HCEC 1CT (cell line): Measurements from ENCODE around the gene NREP.

Experiments
- DNase-seq: peaks from one replicate; pipeline ENCODE4 v3.0.0-alpha.2; 2017

Gene NREP

DNA sequence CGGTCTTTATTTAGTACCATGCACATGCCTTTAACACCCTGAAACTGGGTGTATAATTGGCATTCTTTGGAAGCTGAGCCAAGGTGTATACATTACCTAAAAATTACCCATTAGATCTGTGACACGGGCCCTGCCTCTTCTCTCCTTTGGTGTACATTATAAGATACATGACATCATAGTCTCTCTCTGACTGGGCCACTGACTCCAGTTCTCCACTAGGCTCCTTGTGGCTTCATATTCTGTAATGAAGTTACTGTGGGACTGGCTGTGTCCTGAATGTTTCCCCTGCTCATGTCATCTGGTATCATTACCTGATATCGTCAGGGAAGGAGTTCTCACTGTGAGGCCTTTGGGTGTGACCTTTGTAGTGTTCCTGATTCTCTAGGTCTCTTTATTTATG is 65.5 kb downstream of the NREP start:
- DNase-seq: no peak

GRCh38 chr5:111689357-111689935 is 67.5 kb downstream of the NREP start:
- no peak for DNase-seq

DNA sequence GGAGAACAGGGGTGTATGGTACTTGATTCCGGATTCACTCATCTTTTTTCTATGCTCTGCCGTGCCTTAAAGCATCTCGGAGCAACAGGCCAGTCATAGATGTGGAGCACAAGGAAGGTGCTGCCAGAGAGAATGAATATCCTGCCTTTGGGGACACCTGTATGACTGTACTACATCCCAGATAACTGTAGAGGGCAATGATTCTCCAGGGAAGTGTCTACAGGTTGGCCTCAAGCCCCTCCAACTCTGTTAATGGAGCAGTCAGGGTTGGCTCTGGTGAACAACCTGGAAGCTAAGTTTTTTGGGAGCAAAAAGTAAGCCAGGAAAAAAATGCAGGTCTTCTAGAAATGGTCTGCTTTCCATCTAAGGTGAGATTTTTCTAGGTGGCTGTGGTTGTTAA is 71.0 kb downstream of the NREP start:
- DNase-seq: no peak

- DNase-seq: no peak
These were observed 74.4 kb downstream of the NREP start for GRCh38 chr5:111682641-111683040.

GRCh38 chr5:111682121-111682520 is 74.9 kb downstream of the NREP start:
- no peak for DNase-seq

DNA sequence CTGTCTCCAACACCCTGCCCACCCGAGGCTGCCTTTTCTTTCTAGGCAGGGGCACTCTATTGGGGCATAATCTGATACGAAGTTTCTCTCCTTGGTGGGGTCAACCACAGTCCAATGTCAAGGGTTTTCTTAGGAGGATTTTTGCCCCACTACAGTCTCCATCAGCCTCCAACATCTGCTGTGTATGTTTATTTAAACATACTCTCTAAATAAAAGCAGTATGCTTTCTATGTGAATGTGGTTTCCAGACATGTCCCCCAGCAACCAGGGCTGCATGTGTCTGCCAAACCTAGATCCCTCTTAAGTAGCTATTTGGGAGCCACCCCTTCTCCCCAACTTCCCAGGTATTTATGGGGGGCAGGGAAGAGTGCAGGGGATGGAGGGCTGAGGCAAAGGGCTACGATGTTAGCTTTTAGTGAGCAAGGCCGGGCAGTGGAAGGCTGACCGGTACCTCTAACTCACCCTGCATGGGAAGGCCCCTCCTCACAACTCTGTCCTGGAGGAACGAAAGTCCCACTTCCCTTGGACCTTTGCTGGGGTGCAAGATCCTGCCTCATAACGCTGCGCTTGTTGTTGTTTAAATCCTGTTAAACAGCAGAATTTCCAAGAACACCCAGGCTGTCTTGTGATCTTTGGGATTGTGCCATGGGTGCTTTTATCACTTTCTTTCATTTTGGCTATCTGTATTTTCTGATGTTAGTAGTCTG is 75.4 kb downstream of the NREP start:
- DNase-seq: no peak

DNA sequence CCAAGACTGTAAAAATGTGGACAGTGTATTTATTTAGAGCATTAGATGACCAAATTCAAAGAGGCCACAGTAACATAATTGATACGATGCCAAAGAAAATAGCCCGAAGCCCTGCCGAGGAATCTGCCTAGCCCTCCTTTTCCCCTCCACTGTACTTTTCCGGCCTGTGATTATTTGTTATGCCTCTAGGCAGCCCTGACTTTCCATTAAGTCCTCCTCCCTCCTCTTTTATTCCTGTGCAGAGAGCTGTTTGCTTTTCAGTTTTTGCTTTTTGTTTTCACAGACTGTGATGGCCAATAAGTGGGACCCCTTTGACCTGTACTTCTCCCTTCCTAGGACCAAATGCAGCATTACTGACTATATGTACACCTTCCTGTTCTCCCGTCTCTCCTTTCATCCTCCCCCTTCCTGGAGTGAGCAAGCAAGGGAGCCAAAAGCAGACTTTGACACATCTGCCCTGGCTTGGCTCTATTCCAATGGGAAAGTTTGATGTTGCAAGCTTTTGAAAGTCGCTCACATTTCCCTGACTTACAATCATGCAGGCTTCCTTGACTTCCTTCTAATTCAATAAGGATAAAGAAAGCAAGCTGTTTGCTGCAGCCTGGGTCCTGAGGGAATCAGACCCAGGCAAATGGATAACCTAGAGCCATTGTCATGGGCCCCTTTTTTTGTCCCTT is 76.1 kb downstream of the NREP start:
- peak; percentile 94 for DNase-seq

- no peak for DNase-seq
These were observed 77.4 kb downstream of the NREP start for GRCh38 chr5:111679611-111680010.
